HG03060 (cell line): ENCODE measurements around the gene MAGEL2.
"Not testable (repeated sequence)": the region's sequence is repeated elsewhere in the genome, so short reads cannot be mapped to it uniquely, and the experiment has no call there.

Experiments used
- ATAC-seq: cut with Tn5 transposase; IDR thresholded peaks from one replicate; pipeline ENCODE4 v1.9.1; 2021; ENCODE audit warnings: low read depth, moderate number of reproducible peaks; ENCODE audit not compliant: unreplicated experiment

Gene MAGEL2

DNA sequence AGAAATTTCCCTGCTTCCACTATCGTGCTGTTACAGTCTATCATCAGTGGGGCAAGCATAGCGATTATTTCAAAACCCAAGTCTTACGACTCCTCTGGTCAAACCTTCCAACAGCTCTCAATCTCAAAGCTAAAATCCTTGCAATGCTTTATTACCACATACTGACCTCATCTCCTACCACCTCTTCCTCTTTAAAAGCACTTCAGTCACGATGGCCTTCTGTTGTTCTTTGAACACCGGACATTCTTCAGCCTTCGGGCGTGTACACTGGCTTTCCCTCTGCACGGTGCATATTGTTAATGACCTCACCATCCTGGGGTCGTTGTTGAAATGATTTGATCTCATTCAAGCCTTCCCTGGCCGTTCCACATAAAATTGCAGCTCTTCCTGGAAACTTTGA lies 31.1 kb downstream of the MAGEL2 start:
- no peak for ATAC-seq

DNA sequence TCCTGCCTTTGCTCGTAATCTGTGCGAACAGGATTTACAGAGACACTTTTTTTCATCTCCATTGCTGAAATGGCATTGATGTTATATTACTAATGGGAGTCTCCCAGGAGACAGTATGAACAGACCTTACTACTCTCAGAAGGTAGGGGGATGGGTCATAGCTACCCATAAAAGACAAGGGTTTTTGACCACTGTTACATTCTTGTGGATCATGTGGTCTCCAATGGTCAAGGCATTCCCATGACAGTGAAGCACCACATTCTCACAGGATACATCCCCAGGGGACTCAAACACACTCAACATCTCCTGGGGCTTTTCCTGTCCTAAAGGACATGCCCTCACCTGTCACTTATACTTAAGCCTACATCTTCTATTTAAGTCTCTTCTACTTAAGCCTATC lies 41.4 kb downstream of the MAGEL2 start:
- no peak for ATAC-seq

DNA sequence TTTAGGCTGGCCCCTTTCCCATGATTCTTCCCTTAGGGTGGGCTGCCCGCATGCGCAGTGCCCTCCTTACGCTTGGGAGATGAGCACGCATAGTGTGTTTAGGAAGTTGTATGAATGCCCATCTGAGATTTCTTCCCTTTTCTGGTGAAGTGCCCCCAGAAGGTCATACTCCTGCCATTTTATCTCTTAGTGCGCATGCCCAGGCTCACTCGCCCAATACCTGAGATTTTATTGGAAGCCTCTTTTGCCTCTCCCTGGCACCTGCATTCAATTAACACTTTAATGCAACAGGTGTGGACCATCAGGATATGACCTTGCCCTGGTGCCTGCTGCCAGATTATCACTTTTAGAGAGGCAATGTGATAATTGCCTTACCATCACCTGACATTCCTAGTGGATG lies 45.5 kb downstream of the MAGEL2 start:
- no peak for ATAC-seq

GRCh38 chr15:23599053-23599452 lies 48.6 kb downstream of the MAGEL2 start:
- ATAC-seq: no peak

DNA sequence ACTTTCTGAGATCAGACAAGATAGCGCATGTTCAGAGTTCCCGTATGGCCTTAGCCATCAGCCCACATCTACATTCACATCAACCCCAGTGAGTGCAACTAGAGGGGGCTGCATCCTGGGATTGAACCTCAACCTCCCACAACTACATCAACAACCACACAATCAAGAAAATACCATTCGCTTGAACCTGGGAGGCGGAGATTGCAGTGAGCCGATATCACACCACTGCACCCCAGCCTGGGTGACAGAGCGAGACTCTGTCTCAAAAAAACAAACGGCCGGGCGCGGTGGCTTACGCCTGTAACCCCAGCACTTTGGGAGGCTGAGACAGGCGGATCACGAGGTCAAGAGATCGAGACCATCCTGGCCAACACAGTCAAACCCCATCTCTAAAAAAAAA lies 50.4 kb downstream of the MAGEL2 start:
- not testable (repeated sequence) for ATAC-seq

DNA sequence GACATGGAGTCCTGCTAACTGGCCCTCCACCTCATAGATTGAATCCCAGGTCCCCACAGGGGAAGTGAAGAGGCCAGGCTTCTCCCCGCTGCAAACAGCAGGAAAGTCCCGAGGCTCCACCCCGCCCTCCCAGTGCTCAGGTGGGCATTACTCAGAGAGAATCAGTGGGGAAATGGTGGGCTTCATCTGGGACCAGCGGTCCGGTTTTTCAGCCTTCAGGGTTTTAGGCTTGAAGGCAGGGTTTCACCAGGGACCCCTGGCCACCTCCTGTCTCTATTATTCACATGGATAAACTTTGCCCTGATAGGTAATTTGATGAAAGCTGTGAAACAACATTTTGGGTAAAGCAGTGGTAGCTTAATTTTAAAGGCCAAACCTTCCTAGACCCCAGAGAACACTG lies 50.9 kb downstream of the MAGEL2 start:
- no peak for ATAC-seq

DNA sequence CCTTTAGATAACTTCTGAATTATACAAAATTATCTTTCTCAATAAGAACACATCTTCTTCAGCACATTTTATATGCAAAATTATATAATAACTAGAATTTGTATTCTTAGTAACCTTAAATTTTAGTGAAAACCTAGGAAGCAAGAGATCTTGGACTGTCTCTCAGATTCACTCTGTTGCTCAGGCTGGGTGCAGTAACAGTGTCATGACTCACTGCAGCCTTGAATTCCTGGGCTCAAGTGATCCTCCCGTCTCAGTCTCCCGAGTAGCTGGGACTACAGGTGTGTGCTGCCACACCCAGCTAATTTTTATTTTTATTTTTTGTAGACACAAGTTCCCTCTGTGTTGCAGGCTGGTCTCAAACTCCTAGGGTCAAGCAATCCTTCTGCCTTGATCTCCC lies 52.3 kb downstream of the MAGEL2 start:
- ATAC-seq: no peak

DNA sequence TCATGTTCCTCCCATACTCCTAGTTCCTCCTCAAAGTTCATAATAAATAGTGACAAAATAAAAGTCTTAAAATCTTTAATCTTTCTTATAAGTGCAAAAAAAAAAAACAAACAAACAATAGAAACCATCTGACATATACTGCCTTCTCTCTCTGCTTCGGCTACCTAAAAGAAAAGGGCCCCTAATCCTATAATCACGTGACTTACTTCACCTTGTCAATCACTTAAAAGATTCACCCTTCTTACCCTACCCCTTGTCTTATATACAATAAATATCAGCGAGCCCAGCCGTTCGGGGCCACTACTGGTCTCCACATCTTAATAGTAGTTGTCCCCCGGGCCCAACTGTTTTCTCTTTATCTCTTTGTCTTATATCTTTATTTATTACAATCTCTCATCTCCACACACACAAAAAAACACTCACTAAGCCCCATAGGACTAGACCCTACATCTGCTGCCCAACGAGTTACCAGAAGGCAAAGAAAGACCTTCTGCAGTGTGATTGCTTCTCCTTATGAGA lies 53.4 kb downstream of the MAGEL2 start:
- ATAC-seq: no peak
